ENCODE data around the gene CNOT11.
"Not testable (repeated sequence)": the region's sequence is repeated elsewhere in the genome, so short reads cannot be mapped to it uniquely, and the experiment has no call there.

CNOT11 gene

GRCh38 chr2:101248756-101249155 lies 3.9 kb upstream of the CNOT11 start:
- DNase-seq: not testable (repeated sequence)

- no peak for DNase-seq
These were observed 2.9 kb upstream of the CNOT11 start for GRCh38 chr2:101249826-101250225.

- not testable (repeated sequence) for DNase-seq
These were observed 1.4 kb upstream of the CNOT11 start for GRCh38 chr2:101251246-101251781.

DNA sequence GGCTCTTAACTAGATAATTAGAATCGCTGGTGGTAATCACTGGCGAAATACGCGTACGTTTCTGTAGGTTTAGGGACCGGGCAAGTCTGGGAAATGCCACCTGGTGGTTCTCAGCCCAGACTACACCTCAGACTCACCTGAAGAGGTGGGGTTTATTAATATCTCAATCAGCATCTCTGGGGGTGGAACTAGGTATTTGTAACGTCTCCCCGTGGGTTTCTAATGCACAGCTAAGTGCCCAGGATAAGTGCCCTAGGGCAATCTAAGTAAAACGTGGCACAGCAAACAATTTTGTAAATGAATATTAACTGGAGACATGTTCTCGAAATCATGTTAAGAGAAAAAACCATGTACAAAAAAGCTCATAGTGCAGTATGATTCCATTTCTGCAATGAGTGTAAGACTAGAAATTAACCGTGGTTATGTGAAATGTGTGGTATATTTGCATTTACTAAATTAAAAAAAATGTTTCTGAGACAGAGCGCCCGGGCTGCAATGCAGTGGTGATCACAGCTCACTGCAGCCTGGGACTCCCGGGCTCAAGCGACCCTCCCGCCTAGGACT lies 760 bp upstream of the CNOT11 start:
- DNase-seq: peak; percentile 76

GRCh38 chr2:101253013-101253702 lies 472 bp downstream of the CNOT11 start:
- peak; percentile 62 for DNase-seq

DNA sequence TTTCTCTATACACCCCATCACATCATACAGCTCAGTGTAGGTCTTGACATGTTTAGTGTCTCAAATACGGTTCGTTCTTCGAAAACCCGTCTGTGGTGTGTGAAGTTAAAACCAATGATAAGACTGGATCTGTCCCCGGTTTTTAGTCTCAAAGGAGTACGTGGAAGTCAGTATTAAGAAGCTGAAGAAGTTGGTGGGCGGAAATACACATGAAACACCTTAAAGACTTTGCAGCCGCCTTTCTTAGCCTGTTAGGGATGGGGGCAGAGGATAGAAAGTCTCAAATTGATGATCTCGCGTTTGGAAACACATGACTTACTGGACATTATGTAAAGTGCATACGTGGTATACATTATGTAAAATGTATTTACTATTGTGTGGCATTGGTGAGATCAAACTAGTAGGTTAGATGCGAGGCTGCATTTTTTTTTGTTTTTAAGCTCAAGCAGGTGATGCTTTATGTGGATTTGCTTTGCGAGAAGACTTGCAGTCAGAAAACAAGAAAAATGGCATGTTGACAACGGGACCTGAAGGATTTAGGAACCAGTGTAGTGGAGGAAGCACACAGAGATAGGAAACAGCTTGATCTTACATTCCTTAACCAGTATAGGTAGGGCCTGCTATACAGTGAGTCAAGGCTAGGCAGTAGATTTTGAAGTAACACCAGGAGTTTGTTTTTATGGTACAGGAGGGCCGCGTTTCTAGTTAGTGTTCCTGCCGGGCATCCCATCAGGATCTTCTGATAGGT lies 1.2 kb downstream of the CNOT11 start:
- DNase-seq: no peak

DNA sequence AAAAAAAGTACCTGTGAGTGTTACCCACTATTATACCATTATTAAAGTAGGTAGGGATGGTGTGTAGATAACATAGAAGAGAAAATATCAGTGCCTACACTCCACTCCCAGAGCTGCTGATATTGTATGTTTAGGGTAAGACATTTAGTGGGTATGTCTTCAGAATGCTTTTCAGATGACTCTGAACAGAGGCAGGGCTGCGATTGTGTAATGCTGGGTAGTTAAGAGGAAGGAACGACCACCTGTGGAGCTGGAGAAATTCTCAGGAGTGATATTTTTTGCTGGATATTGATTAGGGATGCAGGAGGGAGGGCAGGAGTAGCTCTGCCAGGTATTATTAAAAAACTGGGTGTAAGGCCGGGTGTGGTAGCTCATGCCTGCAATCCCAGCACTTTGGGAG lies 2.8 kb downstream of the CNOT11 start:
- no peak for DNase-seq

DNA sequence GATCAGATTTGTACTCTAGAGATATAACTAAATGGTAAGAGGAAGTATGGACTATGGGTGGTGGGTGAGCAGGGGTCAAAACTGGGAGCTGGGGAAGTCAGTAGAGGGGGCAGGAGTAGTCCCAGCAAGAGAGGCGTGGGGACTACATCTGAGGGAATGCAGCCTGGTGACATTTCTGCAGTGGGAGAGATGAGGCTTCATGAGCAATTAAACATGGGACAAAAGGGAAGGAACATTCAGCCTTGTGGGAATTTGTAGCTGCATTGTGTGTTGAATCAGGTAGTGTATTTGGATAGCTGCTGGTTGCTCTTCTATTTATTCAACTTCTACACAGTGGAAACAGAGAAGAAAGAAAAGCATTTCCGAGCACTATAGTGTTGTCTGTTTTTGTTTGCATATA lies 3.6 kb downstream of the CNOT11 start:
- DNase-seq: no peak

- no peak for DNase-seq
These were observed 6.1 kb downstream of the CNOT11 start for GRCh38 chr2:101258804-101259203.

DNA sequence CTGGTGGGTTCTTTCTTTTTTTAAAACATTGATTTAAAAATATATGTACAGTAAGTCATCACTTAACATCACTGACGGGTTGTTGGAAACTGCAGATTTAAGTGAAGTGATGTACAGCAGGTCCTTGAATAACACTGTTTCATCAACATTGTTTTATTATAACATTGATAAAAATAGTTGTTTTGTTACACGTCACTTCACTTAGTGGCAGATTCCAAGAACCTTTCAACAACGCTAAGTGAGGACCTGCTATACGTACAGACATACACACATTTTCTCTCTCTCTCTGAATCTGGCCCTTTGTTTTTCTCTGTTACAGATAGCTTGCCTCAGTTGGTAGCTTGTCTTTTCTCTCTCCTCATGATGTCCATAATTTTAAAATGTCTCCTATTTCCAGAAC lies 9.5 kb downstream of the CNOT11 start:
- DNase-seq: no peak

DNA sequence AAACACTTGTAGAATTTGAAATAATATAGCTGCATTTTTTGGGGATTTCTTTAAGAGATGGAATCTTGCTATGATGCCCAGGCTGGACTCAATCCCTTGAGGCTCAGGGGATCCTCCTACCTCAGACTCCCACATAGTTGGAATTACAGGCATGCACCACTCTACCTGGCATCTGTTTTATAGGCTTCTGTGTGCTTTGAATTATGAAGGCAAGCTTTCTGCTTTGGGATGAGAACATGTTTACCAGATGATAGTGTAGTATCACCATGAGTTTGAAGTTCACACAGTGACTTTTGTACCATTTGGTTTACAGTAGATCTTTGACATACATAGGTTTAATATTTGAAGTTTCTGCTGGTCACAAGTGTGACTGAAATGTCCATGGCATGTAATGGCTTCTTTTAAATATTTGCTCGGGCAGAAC lies 10.7 kb downstream of the CNOT11 start:
- no peak for DNase-seq

DNA sequence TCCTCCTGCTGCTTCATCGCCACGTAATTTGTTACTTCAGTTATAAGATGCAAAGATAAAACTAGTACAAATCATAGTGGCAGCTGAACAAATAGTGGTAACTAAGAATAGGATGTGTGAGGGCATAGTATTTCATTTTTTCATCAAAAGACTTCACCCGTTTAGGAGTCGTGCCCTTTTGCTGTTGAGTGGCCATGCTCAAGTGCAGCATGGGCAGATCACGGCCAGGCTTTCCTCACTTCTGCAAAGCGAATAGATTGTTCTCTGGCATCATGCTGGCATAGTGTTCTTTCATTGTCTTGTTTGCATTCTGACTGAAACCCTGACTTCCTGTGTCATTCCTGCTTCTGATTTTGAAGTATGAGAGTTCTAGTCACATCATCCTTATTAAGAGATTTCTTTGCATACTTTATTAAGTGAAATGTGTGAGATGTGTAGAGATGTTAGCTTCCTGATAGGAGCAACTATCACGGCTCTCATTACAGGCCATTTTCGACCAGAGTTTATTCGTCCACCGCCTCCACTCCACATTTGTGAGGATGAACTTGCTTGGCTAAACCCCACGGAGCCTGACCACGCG lies 11.8 kb downstream of the CNOT11 start:
- DNase-seq: no peak

DNA sequence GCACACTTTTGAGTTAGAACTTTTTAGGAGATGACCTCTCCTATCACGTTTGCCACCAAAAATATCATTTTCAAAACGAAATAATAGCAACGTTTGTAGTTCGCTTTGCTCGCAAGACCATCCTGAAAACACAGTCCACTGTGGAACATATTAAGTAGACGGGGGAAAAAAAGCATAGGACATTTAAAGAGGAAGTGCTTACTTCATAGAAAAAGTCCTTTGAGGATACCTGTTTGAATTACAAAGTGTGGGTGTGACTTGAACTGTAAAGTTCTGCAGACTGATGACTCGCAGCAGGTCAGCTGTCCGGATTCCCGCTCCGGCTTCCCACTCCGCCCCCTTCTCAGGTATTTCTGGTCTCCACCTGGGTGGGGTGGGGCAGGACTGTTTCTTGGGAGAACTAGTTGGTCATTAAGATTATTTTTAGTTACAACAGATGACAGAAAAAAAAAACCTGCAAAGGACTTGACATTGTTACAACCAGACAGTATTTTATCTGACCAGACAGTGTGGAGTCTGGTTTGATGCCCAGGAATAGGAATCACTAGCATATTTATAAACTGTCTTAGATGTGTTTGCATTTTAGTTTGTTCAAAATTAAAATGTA lies 13.3 kb downstream of the CNOT11 start:
- no peak for DNase-seq

DNA sequence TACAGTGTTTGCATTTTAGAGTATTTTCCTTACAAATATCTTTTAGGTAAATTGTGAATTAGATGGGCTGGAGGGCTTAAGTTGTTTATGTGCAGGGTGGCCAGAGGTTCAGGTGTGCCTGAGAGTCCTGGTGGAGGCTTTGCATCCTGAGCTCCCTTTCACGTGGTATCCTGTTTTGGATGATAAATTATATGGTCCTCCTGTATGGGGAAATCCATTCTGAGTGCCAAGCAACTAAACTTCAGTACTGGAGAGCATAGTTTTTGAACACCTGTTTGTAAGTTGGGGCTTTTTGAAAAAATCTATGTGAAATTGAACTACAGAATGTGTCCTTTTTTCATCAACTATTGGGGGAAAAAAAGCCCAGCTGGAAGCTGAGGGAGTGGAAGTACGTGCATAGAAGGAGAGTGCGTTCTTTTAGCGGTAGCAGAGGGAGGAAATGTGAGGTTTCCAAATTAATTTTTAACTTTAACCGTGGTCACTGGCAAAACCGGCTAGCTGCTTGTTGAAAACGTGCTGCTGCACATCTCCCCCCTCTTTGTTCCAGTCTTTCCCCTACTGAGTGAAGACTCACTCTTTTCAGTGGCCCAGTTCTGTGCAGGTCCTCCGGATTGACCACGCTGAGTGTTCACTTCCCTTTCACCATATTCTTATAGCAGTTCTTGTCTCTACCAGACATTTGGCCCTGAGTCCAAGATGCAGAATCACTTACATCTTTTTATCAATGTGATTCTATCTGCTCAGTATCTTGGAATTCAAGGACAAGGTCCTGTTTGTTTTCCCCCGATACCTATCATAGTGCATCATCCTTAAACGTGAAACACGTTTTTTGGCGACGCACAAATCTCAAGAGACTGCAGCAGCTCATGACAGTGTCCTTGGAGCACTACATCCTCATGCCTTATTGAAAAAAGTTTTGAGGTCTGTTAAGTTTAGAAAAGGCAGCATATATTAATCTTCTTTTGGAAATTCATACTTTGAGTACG lies 15.3 kb downstream of the CNOT11 start:
- no peak for DNase-seq

DNA sequence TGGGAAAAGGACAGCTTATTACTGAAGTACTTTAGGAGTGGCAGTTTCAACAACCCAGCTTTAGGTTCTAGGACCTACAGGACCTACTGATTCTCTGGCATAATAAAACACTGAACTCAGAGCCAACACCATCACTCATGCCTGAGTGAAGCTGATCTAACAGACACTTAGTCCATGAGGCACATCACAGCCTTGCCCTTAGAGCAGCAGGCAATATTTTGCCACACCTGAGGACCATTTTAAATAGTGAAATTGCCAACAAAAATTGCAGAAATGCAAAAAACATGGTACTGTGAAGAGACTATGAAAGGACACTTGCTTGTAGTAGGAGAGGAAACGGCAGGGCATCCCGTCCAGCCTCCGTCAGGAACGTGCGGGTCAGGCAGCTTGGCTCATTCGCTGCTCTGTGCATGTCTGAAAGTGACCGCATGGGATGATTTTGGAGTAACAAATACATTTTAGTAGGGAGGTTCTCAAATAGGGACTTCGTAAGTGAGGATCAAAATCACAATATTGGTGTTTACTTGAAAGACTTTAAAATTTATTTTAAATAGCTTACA lies 18.1 kb downstream of the CNOT11 start:
- no peak for DNase-seq

GRCh38 chr2:101272045-101272784 lies 19.5 kb downstream of the CNOT11 start:
- no peak for DNase-seq

DNA sequence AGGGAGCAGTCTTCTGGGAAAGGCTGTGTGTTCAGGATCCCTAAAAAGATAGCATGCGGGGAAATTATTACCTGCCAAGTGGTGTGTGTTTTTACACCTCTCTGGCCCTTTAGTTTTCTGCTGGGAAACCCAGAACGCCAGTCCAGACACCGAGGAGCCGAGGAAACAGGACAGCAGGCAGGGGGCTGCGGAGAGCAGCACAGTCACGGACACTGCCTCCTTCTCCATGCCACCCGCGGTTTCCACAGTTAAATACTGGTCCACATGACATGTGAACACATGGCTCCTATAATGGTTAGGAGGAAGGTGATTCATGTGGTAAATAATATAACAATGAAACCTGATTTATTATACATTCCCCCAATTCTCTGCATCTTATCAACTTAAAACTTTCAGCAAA lies 20.4 kb downstream of the CNOT11 start:
- DNase-seq: no peak

GRCh38 chr2:101274142-101274541 lies 21.5 kb downstream of the CNOT11 start:
- DNase-seq: no peak

DNA sequence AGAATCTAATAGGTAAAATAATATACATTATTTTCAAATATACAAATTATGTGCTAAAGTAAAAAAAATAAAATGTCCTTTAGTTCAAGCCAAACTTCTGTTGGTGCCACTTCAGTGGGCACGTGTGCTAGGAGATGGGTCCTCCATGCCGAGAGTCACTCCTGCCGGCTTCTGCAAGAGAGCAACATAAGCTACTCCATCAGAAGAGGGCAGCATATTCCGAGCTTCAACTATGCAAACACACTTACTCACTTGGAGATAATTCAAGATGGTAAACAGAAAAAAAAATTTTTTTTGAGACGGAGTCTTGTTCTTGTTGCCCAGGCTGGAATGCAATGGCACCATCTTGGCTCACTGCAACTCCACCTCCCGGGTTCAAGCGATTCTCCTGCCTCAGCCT lies 24.4 kb downstream of the CNOT11 start:
- peak; percentile 55 for DNase-seq

- DNase-seq: no peak
These were observed 26.2 kb downstream of the CNOT11 start for GRCh38 chr2:101278925-101279324.

DNA sequence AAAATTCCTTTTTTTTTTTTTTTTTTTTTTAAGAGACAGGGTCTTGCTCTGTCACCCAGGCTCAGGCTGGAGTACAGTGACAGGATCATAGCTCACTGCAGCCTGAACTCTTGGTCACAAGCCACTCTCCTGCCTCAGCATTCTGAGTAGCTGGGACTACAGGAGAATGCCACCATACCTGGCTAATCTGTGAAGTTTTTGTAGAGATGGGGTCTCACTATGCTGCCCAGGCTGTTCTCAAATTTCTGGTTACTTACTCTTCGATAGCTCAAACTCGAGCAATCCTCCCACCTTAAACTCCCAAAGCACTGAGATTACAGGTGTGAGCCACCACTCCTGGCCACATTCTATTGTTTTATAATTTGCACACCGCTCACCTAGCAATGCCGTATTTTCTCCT lies 28.8 kb downstream of the CNOT11 start:
- DNase-seq: no peak

All from NCI-H2171 (cell line).